Spleen (tissue), 11 donors: ENCODE measurements around the gene CXCR4. TPM values are rescaled to one million over a fixed set of nuclear protein-coding genes. Genes with fewer than 3 reads are reported as not detected.

Experiments used
- DNase-seq: peaks from one replicate; pipeline ENCODE4 v3.0.0-alpha.2; 2020
- H3K27ac ChIP-seq, 8 donors: fragments of 200-600 bp; sonication (generic) in 7 of 8; 1 replicate in 4 of 8; 2 replicates in 4 of 8; pipeline versions ENCODE4 v1.5.0 to v1.8.0; 2016 to 2021; ENCODE audit warnings: inconsistent platforms in 4 of 8, mild to moderate bottlenecking in 4 of 8, moderate library complexity in 1 of 8
- H3K27me3 ChIP-seq, 7 donors: fragments of 200-600 bp; sonication (generic) in 6 of 7; replicated peaks in 1 of 7; 1 replicate in 4 of 7; 2 replicates in 3 of 7; pipeline versions ENCODE4 v1.5.0 to v1.8.0; 2016 to 2021; ENCODE audit warnings: inconsistent platforms in 3 of 7, mild to moderate bottlenecking in 1 of 7
- H3K36me3 ChIP-seq, 6 donors: fragments of 200-600 bp; sonication (generic) in 5 of 6; 1 replicate in 4 of 6; 2 replicates in 2 of 6; pipeline versions ENCODE4 v1.5.0 to v1.8.0; 2016 to 2021; ENCODE audit warnings: inconsistent platforms in 2 of 6
- H3K4me1 ChIP-seq, 6 donors: fragments of 200-600 bp; sonication (generic) in 5 of 6; 1 replicate in 3 of 6; 2 replicates in 3 of 6; pipeline versions ENCODE4 v1.5.0 to v1.8.0; 2016 to 2021; ENCODE audit warnings: inconsistent platforms in 3 of 6
- H3K4me3 ChIP-seq, 8 donors: fragments of 200-600 bp; sonication (generic) in 7 of 8; 1 replicate in 4 of 8; 2 replicates in 4 of 8; pipeline versions ENCODE4 v1.5.0 to v1.8.0; 2016 to 2021; ENCODE audit warnings: inconsistent platforms in 4 of 8, mild to moderate bottlenecking in 4 of 8, moderate library complexity in 2 of 8
- H3K9me3 ChIP-seq, 8 donors: fragments of 200-600 bp; sonication (generic) in 7 of 8; 1 replicate in 4 of 8; 2 replicates in 4 of 8; pipeline versions ENCODE4 v1.5.0 to v1.8.0; 2016 to 2021; ENCODE audit warnings: inconsistent platforms in 4 of 8
- CTCF ChIP-seq, 11 experiments: fragments of 200-600 bp in 7 of 11; fragments of 450-650 bp in 4 of 11; sonication (generic) in 4 of 11; IDR thresholded peaks in 8 of 11; conservative IDR thresholded peaks in 3 of 11; 1 replicate in 7 of 11; 2 replicates in 4 of 11; pipeline versions ENCODE4 v1.4.0 to v1.8.0; 2016 to 2021; ENCODE audit warnings: antibody characterized with exemption in 11 of 11, inconsistent platforms in 4 of 11, mild to moderate bottlenecking in 1 of 11
- POLR2A ChIP-seq, 3 donors: fragments of 450-650 bp; IDR thresholded peaks; one replicate each; pipeline ENCODE4 v1.5.1; 2017; ENCODE audit warnings: antibody characterized with exemption in 3 of 3, mild to moderate bottlenecking in 1 of 3
- POLR2AphosphoS5 ChIP-seq, 3 donors: sonication (generic); formaldehyde crosslinking; IDR thresholded peaks; one replicate each; pipeline ENCODE4 v1.5.1; 2017; ENCODE audit warnings: antibody characterized with exemption in 3 of 3
- WGBS, 5 donors: extraction: QIAGEN DNeasy Blood & Tissue Kit in 3 of 5; methylation state at CpG; one replicate each; pipeline versions ENCODE4 v1.1.5 to v1.1.7; 2013 to 2018; 5-methylcytosine and 5-hydroxymethylcytosine counted together
- intact Hi-C: fragments of 100-400 bp; cut with DNase I; formaldehyde crosslinking; loops from one replicate; pipeline ENCODE4 v1.15.0; 2023; ENCODE audit warnings: low total_unique reads
- polyA plus RNA-seq, 3 donors: library from polyadenylated mRNA; stranded (reverse); fragments of 200-250 nt; gene quantifications; one replicate each; pipeline ENCODE4 v1.2.1, GENCODE V29; 2013
- total RNA-seq, 7 donors: library from RNA; depleted of rRNA in 3 of 7; stranded (reverse); fragments of >200 nt in 3 of 7; fragmentation: NEBNext Ultra II Directional in 4 of 7; extraction: Animal tissue kit (Norgen Biotek cat#: 25700) in 4 of 7; gene quantifications; one replicate each; pipeline versions ENCODE4 v1.1.0 to v1.2.1, GENCODE V29; 2016 to 2021
- donor health status: healthy with polysubstance abuse.
- donor health status: DM: no; HTN: no; CAD: no; lungs with moderate emphysema.
- donor health status: DM: no; HTN: no; CAD: no.
- donor health status: Bipolar disorder and iron deficiency.
- donor health status: healthy.
- donor health status: DM: no; HTN: no; CAD: no.
- donor health status: DM: yes; HTN: yes; CAD: no.

The CXCR4 gene
- total and polyA plus RNA-seq, 10 donors, result 204 to 626 (median 310) TPM

- TF ChIP-seq CTCF (IDR thresholded peaks at IDR 0.05 in 8 of 11, conservative IDR thresholded peaks at IDR 0.05 in 3 of 11) (no peak), POLR2A (IDR thresholded peaks at IDR 0.05) (no peak), POLR2AphosphoS5 (IDR thresholded peaks at IDR 0.05) (no peak)
- WGBS, 5 donors, result 91 to 95% (median 93%) methylated on average over 3 of the region's 3 CpGs
- DNase-seq, result no peak
These were observed 48.2 kb downstream of the CXCR4 start for GRCh38 chr2:136069773-136070172.

GRCh38 chr2:136068581-136069227 lies 49.2 kb downstream of the CXCR4 start:
- Histone ChIP-seq H3K4me3 (no peak overlapping the region), H3K36me3 (no peaks in the 10 kb centered on the region), H3K27ac (no peak overlapping the region), H3K27me3 (no peaks in the 10 kb centered on the region), H3K9me3 (peaks cover 0 to 19% (median 3%) of the 10 kb centered on the region in 8 donors), H3K4me1 (peaks cover 0 to 35% (median 6%) of the 10 kb centered on the region in 6 donors)
- 62 to 82% (median 74%) methylated on average over 4 of the region's 4 CpGs for WGBS, 5 donors
- intact Hi-C loops, result no loop called here
- DNase-seq, result no peak
- TF ChIP-seq POLR2A (IDR thresholded peaks at IDR 0.05) (no peak), CTCF (IDR thresholded peaks at IDR 0.05 in 8 of 11, conservative IDR thresholded peaks at IDR 0.05 in 3 of 11) (no peak)

More at GRCh38 chr2:136069773-136070172, 48.2 kb downstream of the CXCR4 start:
- Histone ChIP-seq H3K4me3 (no peak overlapping the region), H3K9me3 (peaks cover 0 to 19% (median 3%) of the 10 kb centered on the region in 8 donors), H3K27ac (no peak overlapping the region), H3K4me1 (peaks cover 0 to 26% (median 6%) of the 10 kb centered on the region in 6 donors), H3K27me3 (no peaks in the 10 kb centered on the region), H3K36me3 (no peaks in the 10 kb centered on the region)
- intact Hi-C loops, result no loop called here

GRCh38 chr2:136067897-136068580 lies 49.9 kb downstream of the CXCR4 start:
- WGBS, 5 donors, result 82 to 93% (median 89%) methylated on average over 11 of the region's 11 CpGs
- intact Hi-C loops, result no loop called here
- DNase-seq, result no peak

More at GRCh38 chr2:136067897-136068580, 49.9 kb downstream of the CXCR4 start:
- no peaks in the 10 kb centered on the region for H3K27me3 ChIP-seq
- no peak overlapping the region for H3K27ac ChIP-seq
- TF ChIP-seq POLR2A (IDR thresholded peaks at IDR 0.05) (no peak), POLR2AphosphoS5 (IDR thresholded peaks at IDR 0.05) (no peak), CTCF (IDR thresholded peaks at IDR 0.05 in 8 of 11, conservative IDR thresholded peaks at IDR 0.05 in 3 of 11) (no peak)
- no peak overlapping the region for H3K4me3 ChIP-seq
- no peaks in the 10 kb centered on the region for H3K36me3 ChIP-seq
- H3K4me1 ChIP-seq, result peaks cover 0 to 35% (median 6%) of the 10 kb centered on the region in 6 donors
- peaks cover 0 to 15% (median 3%) of the 10 kb centered on the region in 8 donors for H3K9me3 ChIP-seq
